HepG2 (cell line): ENCODE results near the gene RPS25. TPM values are rescaled to one million over a fixed set of nuclear protein-coding genes. Genes with fewer than 3 reads are reported as not detected.
"Not testable (repeated sequence)": the region's sequence is repeated elsewhere in the genome, so short reads cannot be mapped to it uniquely, and the experiment has no call there.

Experiments used
- ATAC-seq: fragments of 200-7000 bp; cut with Tn5 transposase; 3 replicates; pipeline ENCODE4 v1.9.1; 2020; ENCODE audit warnings: mild to moderate bottlenecking, moderate library complexity
- BruUV-seq: library from RNA; stranded (reverse); fragments of 400-500 nt; replicated peaks from 2 replicates; lab custom pipeline; 2021; lab: Mats Ljungman, UMichigan
- CTCF ChIA-PET: fragments of 300-600 bp; formaldehyde crosslinking; extraction: SDS; loops from one replicate; lab custom pipeline; 2021; ENCODE audit warnings: low total read pairs, inconsistent platforms, low intra/inter-chr PET ratio; lab: Yijun Ruan, JAX
- POLR2A ChIA-PET: fragments of 350-600 bp; sonication (Branson Sonifier 250); formaldehyde crosslinking; loops from one replicate; lab custom pipeline; 2020; ENCODE audit warnings: antibody characterized with exemption, inconsistent platforms; lab: Yijun Ruan, JAX
- DNase-seq: peaks from one replicate; pipeline ENCODE4 v3.0.0-alpha.2; 2015; ENCODE audit warnings: low spot score
- FAIRE-seq: peaks from 3 replicates; lab custom pipeline; 2011; peaks lifted over from hg19 to GRCh38; lab: Jason Lieb, UNC
- H2AFZ ChIP-seq: one replicate; pipeline ENCODE4 v1.6.1; 2011; ENCODE audit warnings: low read length, inconsistent platforms
- H3K27ac ChIP-seq: fragments of 300-600 bp; 3 replicates; pipeline ENCODE4 v1.8.0; 2011; ENCODE audit warnings: mixed run types, mild to moderate bottlenecking, mixed read lengths, low read length, inconsistent platforms; ENCODE audit not compliant: insufficient read depth; ENCODE audit errors: extremely low read length
- H3K27me3 ChIP-seq, 2 experiments: fragments of 200-600 bp in 1 of 2; 2 replicates in 1 of 2; 3 replicates in 1 of 2; pipeline versions ENCODE4 v1.6.0 to v1.8.0; 2011; ENCODE audit warnings: low read length in 2 of 2, mild to moderate bottlenecking in 2 of 2, moderate library complexity in 2 of 2, inconsistent platforms in 1 of 2; ENCODE audit not compliant: insufficient read depth in 2 of 2, control insufficient read depth in 1 of 2
- H3K36me3 ChIP-seq, 2 experiments: fragments of 200-600 bp in 1 of 2; replicated peaks in 1 of 2; 2 replicates in 1 of 2; 3 replicates in 1 of 2; pipeline versions ENCODE4 v1.5.1 to v1.8.0; 2011; ENCODE audit warnings: low read length in 2 of 2, inconsistent platforms in 1 of 2; ENCODE audit not compliant: insufficient read depth in 2 of 2, control insufficient read depth in 1 of 2
- H3K4me1 ChIP-seq: 2 replicates; pipeline ENCODE4 v1.5.1; 2012; ENCODE audit warnings: low read length, inconsistent platforms; ENCODE audit not compliant: insufficient read depth
- H3K4me2 ChIP-seq: 2 replicates; pipeline ENCODE4 v1.6.0; 2011; ENCODE audit warnings: low read depth, low read length, inconsistent platforms
- H3K4me3 ChIP-seq, 3 experiments: fragments of 200-600 bp in 1 of 3; sonication (generic), shearing (Covaris generic) in 1 of 3; replicated peaks in 1 of 3; 2 replicates each; pipeline ENCODE4 v1.5.1; 2011 to 2016; ENCODE audit warnings: low read length in 3 of 3, inconsistent platforms in 2 of 3, low read depth in 2 of 3, mild to moderate bottlenecking in 2 of 3, control low read depth in 1 of 3, mixed read lengths in 1 of 3; ENCODE audit not compliant: insufficient read depth in 1 of 3
- H3K79me2 ChIP-seq: one replicate; pipeline ENCODE4 v1.6.1; 2011; ENCODE audit warnings: low read length, inconsistent platforms; ENCODE audit not compliant: insufficient read depth
- H3K9ac ChIP-seq: 2 replicates; pipeline ENCODE4 v1.6.0; 2011; ENCODE audit warnings: mild to moderate bottlenecking, low read depth, low read length, inconsistent platforms; ENCODE audit not compliant: insufficient read depth
- H3K9me3 ChIP-seq: 2 replicates; pipeline ENCODE4 v1.5.1; 2012; ENCODE audit warnings: mild to moderate bottlenecking, low read length
- H4K20me1 ChIP-seq: 2 replicates; pipeline ENCODE4 v1.6.0; 2011; ENCODE audit warnings: inconsistent platforms, mild to moderate bottlenecking, low read length, moderate library complexity; ENCODE audit not compliant: insufficient read depth
- CCAR2 ChIP-seq: fragments of 200-400 bp; formaldehyde crosslinking; optimal IDR thresholded peaks from 2 replicates; pipeline ENCODE3; 2018; ENCODE audit warnings: low read depth, mild to moderate bottlenecking, low read length, moderate library complexity
- SALL1 ChIP-seq: sonication (generic); formaldehyde crosslinking; IDR thresholded peaks from 2 replicates; pipeline ENCODE4 v1.8.0; 2022; ENCODE audit warnings: mild to moderate bottlenecking, missing genetic modification reagents
- SAP130 ChIP-seq: IDR thresholded peaks from 2 replicates; pipeline ENCODE4 v1.6.1; 2016; ENCODE audit warnings: low read depth
- ZNF460 ChIP-seq: sonication (generic); formaldehyde crosslinking; IDR thresholded peaks from 2 replicates; pipeline ENCODE4 v1.5.1; 2020; ENCODE audit warnings: missing genetic modification reagents, mild to moderate bottlenecking, borderline replicate concordance
- WGBS: methylation state at CpG from one replicate; pipeline ENCODE4 v1.1.6; 2017; ENCODE audit warnings: low lambda C conversion rate; 5-methylcytosine and 5-hydroxymethylcytosine counted together
- in situ Hi-C: cut with HindIII; loops from 2 replicates; pipeline ENCODE4 v1.10.0; 2017; ENCODE audit warnings: low pct_unique_long_range_greater_than_20kb; ENCODE audit not compliant: extremely low pct_ligation_motif_present
- intact Hi-C: fragments of 100-400 bp; cut with micrococcal nuclease; formaldehyde crosslinking; loops from one replicate; pipeline ENCODE4 v1.10.0; 2022; ENCODE audit not compliant: unreplicated experiment
- polyA plus RNA-seq, 8 experiments: library from polyadenylated mRNA; depleted of rRNA in 3 of 8; stranded (reverse) in 7 of 8; unstranded in 1 of 8; fragments of >200 nt; fragmentation: Illumina TruSeq in 4 of 8; extraction: Trizol in 4 of 8; gene quantifications; 2 replicates each; pipeline versions ENCODE4 v1.2.1 to v1.2.3, GENCODE V29; 2011 to 2016; ENCODE audit warnings: low read depth in 4 of 8, missing spikeins in 1 of 8, mixed read lengths in 1 of 8; ENCODE audit not compliant: insufficient read depth in 1 of 8
- total RNA-seq, 5 experiments: library from RNA; depleted of rRNA; stranded (reverse); fragments of >200 nt; fragmentation: Illumina TruSeq; extraction: Trizol; gene quantifications; 2 replicates each; pipeline ENCODE4 v1.2.3, GENCODE V29; 2016; ENCODE audit warnings: low read depth in 1 of 5
- TF ChIP-seq, protein P1 (sequence below): sonication (generic); formaldehyde crosslinking; IDR thresholded peaks from 2 replicates; pipeline ENCODE4 v1.5.0; 2020; ENCODE audit warnings: missing genetic modification reagents, mild to moderate bottlenecking, borderline replicate concordance

RPS25 gene
- total and polyA plus RNA-seq, 2 of the 13 experiments (the other 11 are each of a cell fraction or from before 2014, with no cell fraction given): 839 to 1,415 TPM

DNA sequence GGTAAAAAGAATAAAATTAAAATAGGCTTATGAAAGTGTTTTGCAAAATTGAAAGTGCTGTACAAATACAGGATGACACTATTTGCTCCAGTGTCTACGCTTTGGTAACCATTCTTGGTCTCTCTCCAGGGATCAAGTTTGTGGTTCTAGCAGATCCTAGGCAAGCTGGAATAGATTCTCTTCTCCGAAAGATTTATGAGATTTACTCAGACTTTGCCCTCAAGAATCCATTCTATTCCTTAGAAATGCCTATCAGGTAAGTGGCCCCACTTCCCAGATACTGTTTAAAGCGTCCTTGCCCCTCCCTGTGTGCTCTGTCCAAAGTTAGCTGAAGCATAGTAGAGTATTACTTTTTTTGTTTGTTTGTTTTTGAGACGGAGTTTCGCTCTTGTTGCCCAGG lies 3.5 kb upstream of the RPS25 start (continued):
- TF ChIP-seq, protein P1, sequence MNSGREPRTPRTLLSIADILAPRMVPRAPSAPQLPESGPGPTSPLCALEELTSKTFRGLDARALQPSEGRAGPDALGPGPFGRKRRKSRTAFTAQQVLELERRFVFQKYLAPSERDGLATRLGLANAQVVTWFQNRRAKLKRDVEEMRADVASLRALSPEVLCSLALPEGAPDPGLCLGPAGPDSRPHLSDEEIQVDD (CRISPR knock-in tag): no peak
- TF ChIP-seq, all 625 proteins: peak for 4

DNA sequence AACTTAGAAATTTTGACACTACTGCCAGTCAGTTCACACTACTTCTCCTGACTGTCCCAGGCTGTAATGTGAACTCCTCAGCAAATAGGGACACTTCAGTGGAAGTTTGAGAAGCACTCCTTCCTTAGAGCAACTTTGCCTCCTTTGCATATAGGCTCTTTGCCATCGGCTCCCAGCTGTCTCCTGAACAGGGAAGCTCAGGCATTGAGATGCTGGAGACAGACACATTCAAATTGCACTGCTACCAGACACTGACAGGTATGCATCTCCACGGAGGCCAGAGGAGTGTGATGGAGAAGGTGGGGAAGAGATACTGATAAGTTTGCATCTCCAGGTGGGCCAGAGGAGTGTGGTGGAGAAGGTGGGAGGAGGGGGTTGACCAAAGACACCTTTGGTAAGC lies 1.9 kb upstream of the RPS25 start:
- no peak for FAIRE-seq
- DNase-seq: no peak
- 7% methylated on average over 2 of the region's 2 CpGs for WGBS
- CTCF ChIA-PET: no interaction called here
- Histone ChIP-seq H3K27ac (peak overlapping the region; percentile 45), H3K4me1 (peaks cover 77% of the 10 kb centered on the region), H2AFZ (no peak overlapping the region), H3K27me3 (peaks cover 0 to 4% of the 10 kb centered on the region in 2 experiments; a peak in 2 of 5 replicates), H3K4me3 (peak overlapping the region; percentile 72 to 99 (median 93)), H3K9me3 (no peaks in the 10 kb centered on the region), H3K9ac (peak overlapping the region; percentile 93; the same call in 1 of the 2 replicates), H3K79me2 (peaks cover 58% of the 10 kb centered on the region), H3K4me2 (peak overlapping the region; percentile 91), H4K20me1 (peaks cover 22% of the 10 kb centered on the region), H3K36me3 (peaks cover 3 to 22% of the 10 kb centered on the region in 2 experiments; a peak in 4 of 5 replicates)
- ATAC-seq: no peak
- no TSS peak for BruUV-seq
- TF ChIP-seq SAP130 (CRISPR knock-in tag): 0 out of 2 replicates have a peak, but pooled peaks have one; percentile 17
- no peak for TF ChIP-seq CCAR2
- TF ChIP-seq SALL1 (CRISPR knock-in tag): 0 out of 2 replicates have a peak, but pooled peaks have one; percentile 13
- TF ChIP-seq ZNF460 (CRISPR knock-in tag): no peak
- intact Hi-C loops (no loop called here), in situ Hi-C loops (no loop called here)
- POLR2A ChIA-PET: interaction anchor here (0.9 to 6.9 kb wide), 7 partner anchors 9 to 109 kb away, joined by 3 to 66 read pairs (median 3); partner anchors contain the start of genes CENATAC, HYOU1 and SLC37A4

DNA sequence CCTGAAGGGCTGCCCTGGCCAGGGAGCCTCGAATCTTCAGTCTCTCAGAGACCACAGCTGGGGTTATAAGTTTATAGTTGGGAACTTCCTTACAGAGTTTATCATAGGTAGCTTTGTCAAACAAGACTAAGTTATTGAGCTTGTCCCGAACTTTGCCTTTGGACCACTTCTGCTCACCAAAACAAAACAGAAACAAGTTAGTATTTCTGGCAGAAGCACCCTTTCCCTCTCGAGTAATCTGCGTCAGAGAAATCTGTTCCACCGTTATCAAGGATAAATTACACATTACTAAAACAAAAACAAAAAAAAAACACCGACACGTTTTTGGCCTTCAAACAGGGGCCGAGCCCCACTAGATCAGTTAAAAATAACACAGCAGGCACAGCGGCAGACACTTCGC lies 766 bp downstream of the RPS25 start:
- H3K9me3 ChIP-seq, H3K27me3 ChIP-seq, FAIRE-seq, ATAC-seq, BruUV-seq, DNase-seq, intact Hi-C loops, in situ Hi-C loops, CTCF ChIA-PET, H2AFZ ChIP-seq: not testable (repeated sequence)
- Histone ChIP-seq H3K9ac (peak overlapping the region; percentile 93), H3K36me3 (peaks cover 5 to 37% of the 10 kb centered on the region in 2 experiments), H3K79me2 (peaks cover 53% of the 10 kb centered on the region), H3K27ac (peak overlapping the region; percentile 93), H3K4me3 (peak overlapping the region; percentile 72 to 99 (median 93)), H3K4me1 (peaks cover 51% of the 10 kb centered on the region), H4K20me1 (peaks cover 17% of the 10 kb centered on the region), H3K4me2 (peak overlapping the region; percentile 72)
- POLR2A ChIA-PET: interaction anchor here (1.6 to 6.9 kb wide), 5 partner anchors 11 to 85 kb away, joined by 6 to 66 read pairs (median 11); partner anchors contain the start of genes CENATAC, DPAGT1, SLC37A4 and VPS11
- 3% methylated on average over 10 of the region's 10 CpGs for WGBS
